GM12872 (cell line): ENCODE results near the gene MAML3.

Experiments used
- CTCF ChIP-seq: IDR thresholded peaks from 3 replicates; pipeline ENCODE4 v1.5.1; 2011; ENCODE audit warnings: low read depth, mild to moderate bottlenecking, low read length, moderate library complexity; ENCODE audit not compliant: insufficient read depth

The MAML3 gene

GRCh38 chr4:140186082-140186438 is 32.1 kb upstream of the MAML3 start:
- TF ChIP-seq CTCF: no peak

GRCh38 chr4:140185412-140186081 is 31.6 kb upstream of the MAML3 start:
- TF ChIP-seq CTCF: no peak

GRCh38 chr4:140183270-140183669 is 29.3 kb upstream of the MAML3 start:
- no peak for TF ChIP-seq CTCF

- TF ChIP-seq CTCF: no peak
Observed at GRCh38 chr4:140180577-140180976, 26.6 kb upstream of the MAML3 start.

- TF ChIP-seq CTCF: no peak
Observed at GRCh38 chr4:140176735-140177134, 22.8 kb upstream of the MAML3 start.

GRCh38 chr4:140174543-140174942 is 20.6 kb upstream of the MAML3 start:
- TF ChIP-seq CTCF: no peak

GRCh38 chr4:140172960-140173359 is 19.0 kb upstream of the MAML3 start:
- no peak for TF ChIP-seq CTCF

- TF ChIP-seq CTCF: no peak
Observed at GRCh38 chr4:140170299-140170698, 16.3 kb upstream of the MAML3 start.
